ENCODE measurements around the gene EYS. TPM values are rescaled to one million over a fixed set of nuclear protein-coding genes. Genes with fewer than 3 reads are reported as not detected.
"Not testable (repeated sequence)": the region's sequence is repeated elsewhere in the genome, so short reads cannot be mapped to it uniquely, and the experiment has no call there.

Gene EYS
- polyA plus RNA-seq, 1 experiment, result not detected

DNA sequence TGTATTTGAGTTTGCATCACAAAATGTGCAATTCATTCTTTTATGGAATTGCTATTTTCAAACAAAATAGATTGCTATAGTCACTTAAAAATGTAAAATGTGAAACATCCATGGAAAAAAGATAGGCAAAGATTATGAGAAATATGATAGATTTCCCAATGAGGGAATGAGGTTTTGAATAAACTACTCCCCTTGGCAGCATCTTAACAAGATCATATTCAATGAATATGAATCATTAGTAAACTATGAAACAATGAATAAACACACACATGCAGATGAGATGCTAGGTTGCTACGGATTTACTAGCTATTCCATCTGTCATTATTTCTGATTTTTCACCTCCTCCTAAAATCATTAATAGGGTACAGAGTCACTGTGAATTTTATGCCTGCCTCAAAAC lies 1669.6 kb downstream of the EYS start:
- H3K36me3 ChIP-seq (ENCODE audit: control insufficient read depth, insufficient read depth, low read length), result no peaks in the 10 kb centered on the region
- no peaks in the 10 kb centered on the region for H3K27me3 ChIP-seq (ENCODE audit: control insufficient read depth, insufficient read depth, low read length)
- H3K4me3 ChIP-seq (ENCODE audit: low read depth, low read length), result no peak overlapping the region
- CTCF ChIA-PET, result no interaction called here
- DNase-seq (ENCODE audit: low read depth), result no peak
- TF ChIP-seq, protein P1, sequence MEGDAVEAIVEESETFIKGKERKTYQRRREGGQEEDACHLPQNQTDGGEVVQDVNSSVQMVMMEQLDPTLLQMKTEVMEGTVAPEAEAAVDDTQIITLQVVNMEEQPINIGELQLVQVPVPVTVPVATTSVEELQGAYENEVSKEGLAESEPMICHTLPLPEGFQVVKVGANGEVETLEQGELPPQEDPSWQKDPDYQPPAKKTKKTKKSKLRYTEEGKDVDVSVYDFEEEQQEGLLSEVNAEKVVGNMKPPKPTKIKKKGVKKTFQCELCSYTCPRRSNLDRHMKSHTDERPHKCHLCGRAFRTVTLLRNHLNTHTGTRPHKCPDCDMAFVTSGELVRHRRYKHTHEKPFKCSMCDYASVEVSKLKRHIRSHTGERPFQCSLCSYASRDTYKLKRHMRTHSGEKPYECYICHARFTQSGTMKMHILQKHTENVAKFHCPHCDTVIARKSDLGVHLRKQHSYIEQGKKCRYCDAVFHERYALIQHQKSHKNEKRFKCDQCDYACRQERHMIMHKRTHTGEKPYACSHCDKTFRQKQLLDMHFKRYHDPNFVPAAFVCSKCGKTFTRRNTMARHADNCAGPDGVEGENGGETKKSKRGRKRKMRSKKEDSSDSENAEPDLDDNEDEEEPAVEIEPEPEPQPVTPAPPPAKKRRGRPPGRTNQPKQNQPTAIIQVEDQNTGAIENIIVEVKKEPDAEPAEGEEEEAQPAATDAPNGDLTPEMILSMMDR (IDR thresholded peaks at IDR 0.05; ENCODE audit: insufficient read depth, low read depth, low read length), result no peak
- POLR2A ChIA-PET, result no interaction called here

DNA sequence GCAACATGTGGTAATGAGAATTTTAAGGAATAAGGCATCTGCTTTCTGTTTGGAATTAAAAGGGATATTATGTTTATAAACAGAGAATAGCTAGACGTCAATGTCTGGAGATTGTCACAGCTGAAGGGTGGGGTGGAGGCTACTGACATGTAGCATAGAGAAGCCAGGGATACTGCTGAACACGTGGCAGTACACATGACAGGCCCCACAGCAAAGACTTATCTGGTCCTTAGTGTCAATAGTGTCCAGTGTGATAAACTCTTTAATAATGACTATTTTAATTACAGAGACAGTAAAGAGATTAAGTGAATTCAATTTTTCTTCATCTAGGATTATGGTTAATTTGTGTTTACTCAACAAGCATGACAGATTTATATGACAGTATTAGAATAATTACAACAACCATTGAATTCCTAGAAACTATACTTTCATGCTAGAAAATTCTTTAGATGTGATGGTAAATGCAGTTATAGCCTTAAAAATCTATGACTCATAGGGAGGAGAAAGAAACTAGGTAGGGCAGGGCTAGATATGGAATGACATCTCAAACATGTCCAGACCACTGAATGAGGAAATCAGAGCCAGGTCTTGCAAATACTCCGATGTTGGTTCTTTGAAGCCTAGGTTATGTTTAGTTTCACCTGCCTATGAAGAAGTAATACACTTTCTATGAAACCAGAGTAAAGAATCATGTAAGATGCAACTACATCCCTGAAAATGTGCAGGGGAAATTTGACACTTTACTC lies 1671.9 kb downstream of the EYS start:
- DNase-seq (ENCODE audit: low read depth), result no peak
- H3K36me3 ChIP-seq (ENCODE audit: control insufficient read depth, insufficient read depth, low read length), result no peaks in the 10 kb centered on the region
- POLR2A ChIA-PET, result no interaction called here
- H3K4me3 ChIP-seq (ENCODE audit: low read depth, low read length), result no peak overlapping the region
- CTCF ChIA-PET, result no interaction called here
- TF ChIP-seq, protein P1 (IDR thresholded peaks at IDR 0.05; ENCODE audit: insufficient read depth, low read depth, low read length), result no peak
- no peaks in the 10 kb centered on the region for H3K27me3 ChIP-seq (ENCODE audit: control insufficient read depth, insufficient read depth, low read length)

DNA sequence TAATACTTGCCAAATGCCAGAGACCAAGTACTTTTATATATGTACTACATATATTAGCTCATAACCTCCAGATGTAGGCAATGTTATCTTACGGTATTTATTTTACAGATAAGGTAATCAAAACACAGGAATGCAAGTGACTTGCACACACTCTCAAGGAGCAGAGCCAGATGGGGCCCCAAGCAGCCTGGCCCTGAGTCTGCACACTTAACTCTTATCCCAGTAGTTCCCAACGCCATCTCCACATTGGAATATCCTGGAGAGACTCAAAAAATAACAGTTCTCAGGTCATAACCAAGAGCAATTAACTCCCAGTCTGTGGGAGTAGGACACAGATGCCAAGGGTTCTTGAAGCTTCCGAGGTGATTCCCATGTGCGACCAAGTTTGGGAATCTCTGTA lies 1672.7 kb downstream of the EYS start:
- Histone ChIP-seq H3K27me3 (ENCODE audit: control insufficient read depth, insufficient read depth, low read length) (no peaks in the 10 kb centered on the region), H3K36me3 (ENCODE audit: control insufficient read depth, insufficient read depth, low read length) (no peaks in the 10 kb centered on the region), H3K4me3 (ENCODE audit: low read depth, low read length) (no peak overlapping the region)
- ChIA-PET CTCF (no interaction called here), POLR2A (no interaction called here)
- no peak for DNase-seq (ENCODE audit: low read depth)
- TF ChIP-seq, protein P1 (IDR thresholded peaks at IDR 0.05; ENCODE audit: insufficient read depth, low read depth, low read length), result no peak

DNA sequence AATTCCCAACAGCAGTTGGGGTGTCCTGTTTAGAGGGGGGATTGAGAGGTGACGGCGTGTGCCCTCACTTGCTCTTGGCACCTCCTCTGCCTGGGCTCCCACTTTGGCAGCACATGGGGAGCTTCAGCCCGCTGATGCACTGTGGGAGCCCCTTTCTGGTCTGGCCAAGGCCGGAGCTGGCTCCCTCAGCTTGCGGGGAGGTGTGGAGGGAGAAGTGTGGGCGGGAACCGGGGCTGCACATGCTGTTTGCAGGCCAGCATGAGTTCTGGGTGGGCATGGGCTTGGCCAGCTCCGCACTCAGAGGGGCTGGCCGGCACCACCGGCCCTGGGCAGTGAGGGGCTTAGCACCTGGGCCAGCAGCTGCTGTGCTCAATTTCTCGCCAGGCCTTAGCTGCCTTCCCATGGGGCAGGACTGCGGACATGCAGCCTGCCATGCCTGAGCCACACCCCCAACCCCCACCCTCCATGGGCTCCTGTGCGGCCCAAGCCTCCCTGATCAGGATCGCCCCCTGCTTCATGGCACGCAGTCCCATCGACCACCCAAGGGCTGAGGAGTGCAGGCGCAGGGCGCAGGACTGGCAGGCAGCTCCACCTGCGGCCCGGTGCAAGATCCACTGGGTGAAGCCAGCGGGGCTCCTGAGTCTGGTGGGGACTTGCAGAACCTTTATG lies 1675.9 kb downstream of the EYS start:
- DNase-seq (ENCODE audit: low read depth); CTCF ChIA-PET; H3K27me3 ChIP-seq (ENCODE audit: control insufficient read depth, insufficient read depth, low read length); H3K4me3 ChIP-seq (ENCODE audit: low read depth, low read length); H3K36me3 ChIP-seq (ENCODE audit: control insufficient read depth, insufficient read depth, low read length); POLR2A ChIA-PET: not testable (repeated sequence)

DNA sequence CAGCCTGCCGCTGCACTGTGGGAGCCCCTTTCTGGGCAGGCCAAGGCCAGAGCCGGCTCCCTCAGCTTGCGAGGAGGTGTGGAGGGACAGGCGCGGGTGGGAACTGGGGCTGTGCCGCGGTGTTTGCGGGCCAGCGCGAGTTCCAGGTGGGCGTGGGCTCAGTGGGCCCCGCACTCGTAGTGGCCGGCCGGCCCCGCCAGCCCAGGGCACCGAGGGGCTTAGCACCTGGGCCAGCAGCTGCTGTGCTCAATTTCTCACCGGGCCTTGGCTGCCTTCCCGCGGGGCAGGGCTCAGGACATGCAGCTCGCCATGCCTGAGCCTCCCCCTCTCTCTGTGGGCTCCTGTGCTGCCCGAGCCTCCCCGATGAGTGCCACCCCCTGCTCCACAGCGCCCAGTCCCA lies 1683.3 kb downstream of the EYS start:
- TF ChIP-seq, protein P1 (IDR thresholded peaks at IDR 0.05; ENCODE audit: insufficient read depth, low read depth, low read length), result no peak
- no peak overlapping the region for H3K4me3 ChIP-seq (ENCODE audit: low read depth, low read length)
- H3K27me3 ChIP-seq (ENCODE audit: control insufficient read depth, insufficient read depth, low read length), result no peaks in the 10 kb centered on the region
- H3K36me3 ChIP-seq (ENCODE audit: control insufficient read depth, insufficient read depth, low read length), result no peaks in the 10 kb centered on the region
- POLR2A ChIA-PET, result no interaction called here
- CTCF ChIA-PET, result no interaction called here
- DNase-seq (ENCODE audit: low read depth), result no peak

DNA sequence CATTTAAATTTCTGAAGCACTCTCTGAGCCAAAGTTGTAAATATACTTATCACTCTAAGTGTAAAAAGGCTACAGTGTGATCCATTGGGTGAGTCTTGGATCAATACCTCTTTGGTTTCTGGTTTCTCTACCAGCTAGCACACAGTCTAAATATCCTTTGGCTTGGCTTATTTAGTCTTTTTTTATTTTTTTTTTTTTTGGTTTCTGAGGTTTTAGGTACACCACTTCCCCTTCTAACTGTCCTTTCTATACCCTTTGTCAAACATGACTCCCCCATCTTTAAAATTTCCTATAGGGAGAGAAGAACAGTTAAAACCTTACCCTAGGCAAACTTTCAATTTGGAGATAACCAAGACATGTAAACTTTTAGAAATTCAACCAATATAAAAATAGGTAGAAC lies 1692.4 kb downstream of the EYS start:
- TF ChIP-seq, protein P1 (IDR thresholded peaks at IDR 0.05; ENCODE audit: insufficient read depth, low read depth, low read length), result no peak
- ChIA-PET POLR2A (no interaction called here), CTCF (no interaction called here)

More for the DNA sequence above, 1692.4 kb downstream of the EYS start:
- no peak for DNase-seq (ENCODE audit: low read depth)
- Histone ChIP-seq H3K36me3 (ENCODE audit: control insufficient read depth, insufficient read depth, low read length) (no peaks in the 10 kb centered on the region), H3K27me3 (ENCODE audit: control insufficient read depth, insufficient read depth, low read length) (no peaks in the 10 kb centered on the region), H3K4me3 (ENCODE audit: low read depth, low read length) (no peak overlapping the region)
